ENCODE measurements around the gene GPC1.

Gene GPC1

GRCh38 chr2:240454106-240454901 is 18.8 kb downstream of the GPC1 start:
- Histone ChIP-seq H3K4me3 (peak overlapping the region; percentile 91), H3K27ac (no peak overlapping the region)
- DNase-seq (ENCODE audit: low spot score) = no peak
- no peak for TF ChIP-seq CTCF (IDR thresholded peaks at IDR 0.05)

GRCh38 chr2:240455272-240455646 is 19.8 kb downstream of the GPC1 start:
- Histone ChIP-seq H3K27ac (no peak overlapping the region), H3K4me3 (peak overlapping the region; percentile 53)
- no peak for TF ChIP-seq CTCF (IDR thresholded peaks at IDR 0.05)

GRCh38 chr2:240455647-240456446 is 20.4 kb downstream of the GPC1 start:
- H3K27ac ChIP-seq = peak overlapping the region in 1 of 2 donors; percentile 22
- no peak for DNase-seq (ENCODE audit: low spot score)

More at GRCh38 chr2:240455272-240455646, 19.8 kb downstream of the GPC1 start:
- no peak for DNase-seq (ENCODE audit: low spot score)

GRCh38 chr2:240456447-240457222 is 21.2 kb downstream of the GPC1 start:
- no peak for TF ChIP-seq CTCF (IDR thresholded peaks at IDR 0.05)
- Histone ChIP-seq H3K4me3 (peak overlapping the region; percentile 53), H3K27ac (peak overlapping the region in 1 of 2 donors; percentile 22)
- DNase-seq (ENCODE audit: low spot score) = no peak

More at GRCh38 chr2:240455647-240456446, 20.4 kb downstream of the GPC1 start:
- TF ChIP-seq CTCF (IDR thresholded peaks at IDR 0.05) = no peak
- peak overlapping the region; percentile 53 for H3K4me3 ChIP-seq

GRCh38 chr2:240457223-240458043 is 22.0 kb downstream of the GPC1 start:
- Histone ChIP-seq H3K4me3 (no peak overlapping the region), H3K27ac (no peak overlapping the region)
- TF ChIP-seq CTCF (IDR thresholded peaks at IDR 0.05) = no peak
- no peak for DNase-seq (ENCODE audit: low spot score)

All from coronary artery (tissue), 2 donors.